ENCODE data around the gene CDON.
"Not testable (repeated sequence)": the region's sequence is repeated elsewhere in the genome, so short reads cannot be mapped to it uniquely, and the experiment has no call there.

CDON gene

GRCh38 chr11:125994509-125994908, 68.2 kb downstream of the CDON start:
- DNase-seq (ENCODE audit: low read depth) = no peak

DNA sequence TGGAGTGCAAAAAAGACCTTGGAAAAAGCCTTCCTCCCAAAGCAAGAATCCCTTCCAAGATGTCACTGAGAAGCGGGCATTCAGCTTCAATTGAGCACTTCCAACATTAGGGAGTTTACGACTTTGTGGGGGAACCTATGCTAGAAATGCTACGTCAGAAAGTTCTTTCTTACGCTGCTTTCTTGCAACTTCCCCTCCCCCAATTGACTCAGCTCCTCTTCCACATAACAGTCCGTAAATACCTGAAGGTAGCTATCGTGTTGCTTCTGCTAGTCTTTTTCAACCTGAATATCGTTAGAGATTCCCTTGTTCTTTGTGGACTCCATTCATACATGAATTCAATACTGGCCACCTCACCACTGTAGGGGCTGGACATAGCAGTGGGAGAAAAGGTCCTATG, 69.8 kb downstream of the CDON start:
- DNase-seq (ENCODE audit: low read depth) = no peak

DNA sequence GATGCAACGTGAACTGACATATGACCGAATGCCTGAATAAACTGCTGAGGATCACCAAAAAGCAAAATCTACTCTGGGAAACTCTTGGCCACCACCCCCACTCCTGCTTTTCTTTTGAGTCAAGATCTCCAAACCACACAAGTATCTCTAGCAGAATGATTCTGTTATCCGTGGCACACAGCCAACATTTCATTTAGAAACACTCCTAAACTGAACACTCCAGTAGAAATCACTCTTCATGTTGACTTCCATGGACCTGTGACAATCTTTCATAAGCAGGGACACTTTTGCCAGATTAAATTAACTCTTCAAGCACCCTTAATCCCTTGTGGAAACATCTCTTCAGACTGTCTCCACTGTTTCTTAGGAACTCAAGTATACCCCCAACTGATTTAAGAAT, 72.4 kb downstream of the CDON start:
- DNase-seq (ENCODE audit: low read depth) = no peak

- no peak for DNase-seq (ENCODE audit: low read depth)
Observed at GRCh38 chr11:125987066-125987641, 75.5 kb downstream of the CDON start.

DNA sequence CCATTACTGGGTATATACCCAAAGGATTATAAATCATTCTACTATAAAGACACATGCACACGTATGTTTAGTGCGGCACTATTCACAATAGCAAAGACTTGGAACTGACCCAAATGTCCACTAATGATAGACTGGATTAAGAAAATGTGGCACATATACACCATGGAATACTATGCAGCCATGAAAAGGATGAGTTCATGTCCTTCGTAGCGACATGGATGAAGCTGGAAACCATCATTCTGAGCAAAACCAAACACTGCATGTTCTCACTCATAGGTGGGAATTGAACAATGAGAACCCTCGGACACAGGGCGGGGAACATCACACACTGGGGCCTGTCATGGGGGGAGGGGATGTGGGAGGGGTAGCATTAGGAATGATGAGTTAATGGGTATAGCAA, 76.7 kb downstream of the CDON start:
- not testable (repeated sequence) for DNase-seq (ENCODE audit: low read depth)

DNA sequence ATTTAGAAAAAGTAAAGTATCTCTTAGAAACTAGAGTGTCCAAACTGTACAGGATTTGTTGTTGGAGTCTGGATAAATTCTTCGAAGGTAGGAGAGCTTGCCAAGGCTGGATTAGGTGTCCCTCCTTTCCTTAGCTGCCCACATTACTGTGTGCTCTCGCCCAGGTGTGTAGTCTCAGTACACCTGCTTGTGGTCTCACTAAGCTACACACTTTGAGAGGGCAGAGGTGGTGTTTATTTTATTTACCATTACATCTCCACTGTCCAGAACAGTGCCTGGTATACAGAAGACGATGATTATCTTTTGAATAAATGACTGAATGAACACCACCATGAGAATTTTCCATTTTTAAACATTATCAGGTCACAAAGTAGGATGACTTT, 80.3 kb downstream of the CDON start:
- DNase-seq (ENCODE audit: low read depth) = no peak

DNA sequence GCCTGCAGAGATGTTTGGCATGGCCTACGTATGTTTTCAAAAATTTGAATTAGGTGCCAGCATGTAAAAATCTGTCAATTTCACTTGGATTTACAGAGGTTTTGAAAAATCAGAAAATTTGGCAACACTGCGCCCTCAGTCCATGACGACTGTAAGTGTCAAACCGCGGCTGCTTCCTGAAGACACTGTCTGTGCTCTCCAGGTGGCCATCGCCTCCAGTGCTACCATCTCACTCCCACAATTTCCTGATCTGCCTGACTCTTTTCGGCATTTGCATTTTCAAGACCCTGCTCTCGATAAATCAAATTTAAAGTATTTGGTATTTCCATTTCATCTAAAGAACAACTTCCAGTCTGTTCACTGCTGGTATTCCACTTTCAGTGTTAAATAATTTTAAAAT, 82.2 kb downstream of the CDON start:
- no peak for DNase-seq (ENCODE audit: low read depth)

DNA sequence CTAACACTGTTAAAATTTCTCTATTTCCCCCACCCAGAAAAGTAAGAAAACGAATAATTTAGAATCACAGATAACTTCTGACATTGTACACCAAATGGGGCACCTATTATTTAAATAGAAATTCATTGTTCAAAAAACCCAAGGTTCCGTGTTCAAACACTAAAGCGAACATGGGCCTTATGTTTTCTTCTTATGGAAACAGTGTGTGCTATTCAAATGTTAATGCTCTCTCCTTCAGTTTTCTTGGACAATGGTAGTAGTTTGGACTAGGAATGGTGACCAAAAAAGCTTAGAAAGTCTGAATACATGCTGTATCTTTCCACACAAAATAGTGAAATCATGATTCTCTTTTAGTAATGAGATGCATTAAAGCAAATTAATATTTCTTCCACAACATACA, 83.2 kb downstream of the CDON start:
- DNase-seq (ENCODE audit: low read depth) = no peak

GRCh38 chr11:125978778-125979407, 83.8 kb downstream of the CDON start:
- DNase-seq (ENCODE audit: low read depth) = no peak

DNA sequence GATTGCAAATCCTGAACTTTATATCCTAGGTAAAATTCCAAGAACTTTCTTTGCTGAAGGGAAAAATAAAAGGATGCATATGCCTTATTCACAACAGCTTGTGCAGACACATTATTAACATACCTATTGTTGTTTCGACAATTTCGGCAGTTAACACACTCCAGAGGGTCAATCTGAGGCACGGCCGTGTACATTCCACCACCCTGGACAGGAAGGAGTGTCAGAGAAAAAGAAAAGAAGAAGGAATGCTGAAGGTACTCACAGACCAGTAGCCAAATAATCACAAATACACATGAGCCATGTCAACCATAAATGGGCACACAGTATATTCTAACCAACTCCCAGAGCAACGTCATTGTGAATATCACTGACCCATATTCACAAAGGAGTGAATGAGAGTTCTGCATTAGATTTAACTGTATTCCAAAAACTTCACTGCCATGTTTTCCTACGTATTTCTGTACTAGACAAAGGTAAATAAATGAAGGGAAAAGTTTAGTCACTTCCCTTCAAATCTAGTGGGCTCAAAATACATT, 84.4 kb downstream of the CDON start:
- no peak for DNase-seq (ENCODE audit: low read depth)

DNA sequence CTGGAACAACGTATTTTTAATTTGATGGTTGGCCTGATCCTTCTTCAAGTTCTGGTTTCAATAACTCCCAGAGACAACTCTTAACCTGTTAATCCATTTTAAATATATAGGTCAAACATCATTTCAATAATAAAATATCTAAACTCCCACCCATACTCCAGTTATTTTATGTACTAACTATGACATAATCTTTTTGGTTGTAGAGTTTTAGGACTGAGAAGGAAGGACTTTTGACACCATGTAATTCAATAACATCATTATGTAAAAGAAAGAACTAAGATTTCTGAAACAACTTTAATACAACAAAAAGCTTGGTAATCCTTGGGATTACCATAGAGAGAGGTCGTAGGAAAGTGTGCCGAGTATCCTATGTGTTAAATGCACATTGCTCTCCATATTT, 85.3 kb downstream of the CDON start:
- no peak for DNase-seq (ENCODE audit: low read depth)

DNA sequence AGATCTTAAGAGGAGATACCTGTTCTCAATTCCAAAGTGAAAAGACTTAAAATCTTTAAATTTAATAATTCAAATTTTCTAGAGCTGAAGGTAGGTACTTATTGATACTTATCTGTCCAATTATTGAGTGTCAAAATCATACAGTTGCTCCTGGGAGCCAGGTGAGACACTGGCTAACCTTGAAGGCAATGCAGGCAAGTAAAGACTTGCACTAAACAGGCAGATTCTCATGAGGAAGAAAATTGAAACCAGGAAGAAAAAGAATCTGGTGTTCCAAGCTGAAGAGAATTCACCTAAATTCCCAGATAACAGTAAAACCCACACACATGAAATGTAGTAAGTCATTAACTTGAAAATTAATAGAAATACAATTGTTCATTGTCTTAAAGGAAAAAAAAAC, 86.5 kb downstream of the CDON start:
- no peak for DNase-seq (ENCODE audit: low read depth)

DNA sequence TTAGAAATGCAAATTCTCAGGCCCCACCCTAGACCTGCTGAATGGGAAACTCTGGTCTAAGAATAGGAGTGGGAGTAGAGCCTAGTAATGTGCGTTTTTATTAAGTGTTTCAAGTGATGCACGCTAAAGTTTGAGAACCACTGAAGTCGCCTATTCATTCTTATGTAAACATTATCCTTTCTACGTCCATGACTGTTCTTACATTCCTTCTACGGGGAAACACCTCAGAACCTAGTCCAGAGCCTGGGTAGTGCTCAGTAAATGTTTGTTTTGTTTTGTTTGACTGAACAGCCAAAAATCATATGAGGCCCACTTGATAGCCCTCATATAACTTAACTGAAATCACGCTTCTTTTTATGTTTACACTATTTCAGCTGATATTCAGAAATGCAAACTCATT, 87.0 kb downstream of the CDON start:
- DNase-seq (ENCODE audit: low read depth) = no peak

- DNase-seq (ENCODE audit: low read depth) = no peak
Observed at GRCh38 chr11:125974284-125974683, 88.4 kb downstream of the CDON start.

DNA sequence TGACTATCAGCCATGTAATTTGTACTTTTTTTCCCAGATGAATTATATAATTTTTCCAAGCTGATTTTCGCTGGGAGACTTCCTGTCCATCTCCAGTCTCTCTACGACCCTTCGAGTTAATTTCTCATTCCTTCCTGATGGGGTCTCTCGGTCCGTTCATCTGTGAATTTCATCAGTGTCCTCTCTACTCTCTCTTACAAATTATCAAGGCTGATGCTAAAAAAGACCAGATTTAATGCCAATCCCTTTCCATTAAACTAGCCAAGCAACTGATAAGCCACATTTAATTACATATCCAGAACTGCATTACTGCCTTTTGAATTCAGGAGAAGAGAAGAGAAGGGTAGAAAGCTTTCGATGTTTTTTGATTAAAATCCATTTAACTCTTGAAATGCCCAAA, 91.0 kb downstream of the CDON start:
- DNase-seq (ENCODE audit: low read depth) = no peak

GRCh38 chr11:125968354-125968753, 94.3 kb downstream of the CDON start:
- DNase-seq (ENCODE audit: low read depth) = no peak

DNA sequence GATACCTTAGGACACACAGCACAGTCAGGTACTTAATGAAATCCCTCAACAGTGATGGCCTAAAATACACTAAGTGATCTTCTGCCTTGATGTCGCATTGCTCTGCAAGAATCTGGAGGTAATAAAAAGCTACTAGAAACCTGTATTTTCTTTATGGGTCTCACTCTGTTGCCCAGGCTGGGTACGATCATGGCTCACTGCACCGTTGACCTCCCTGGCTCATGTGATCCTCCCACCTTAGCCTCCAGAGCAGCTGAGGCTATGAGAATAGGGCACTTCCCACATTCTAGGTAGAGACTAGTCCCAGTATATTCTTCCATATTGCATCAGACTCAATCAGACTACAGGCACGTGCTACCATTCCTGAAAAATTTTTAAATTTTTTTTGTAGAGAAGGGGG, 95.2 kb downstream of the CDON start:
- DNase-seq (ENCODE audit: low read depth) = no peak

DNA sequence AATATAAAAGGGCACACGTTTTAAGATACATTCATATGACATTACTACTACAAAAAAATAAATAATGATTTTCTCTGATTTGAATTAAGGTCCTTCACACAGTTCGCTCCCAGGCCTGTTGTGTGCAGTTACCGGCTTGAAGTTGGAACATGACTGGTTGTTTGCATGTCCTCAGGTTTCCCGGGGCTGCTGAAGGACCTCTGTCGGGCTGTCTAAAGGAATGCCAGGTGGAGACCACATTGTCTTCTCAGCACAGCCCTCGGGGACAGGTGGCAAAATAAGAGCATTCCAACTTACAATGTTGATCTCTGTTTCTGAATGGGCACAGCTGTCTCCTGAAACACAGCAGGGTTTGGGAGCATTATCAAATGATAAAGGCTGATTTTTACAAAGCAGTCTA, 101.9 kb downstream of the CDON start:
- no peak for DNase-seq (ENCODE audit: low read depth)

DNA sequence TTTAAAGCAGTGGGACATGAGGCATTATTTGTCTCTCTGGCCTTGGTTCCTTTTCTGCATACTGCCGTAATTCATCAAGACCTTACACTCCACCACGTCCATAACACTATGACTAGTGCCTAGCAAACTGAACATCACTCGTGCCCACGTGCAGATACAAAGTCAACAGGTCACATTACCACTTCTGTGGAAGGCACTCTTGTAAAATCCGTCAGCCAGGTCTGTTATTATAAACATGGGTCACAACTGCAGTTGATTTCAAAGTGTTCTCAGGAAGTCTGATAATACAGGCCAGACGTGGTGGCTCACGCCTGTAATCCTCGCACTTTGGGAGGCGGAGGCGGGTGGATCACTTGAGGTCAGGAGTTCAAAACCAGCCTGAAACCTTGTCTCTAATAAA, 102.7 kb downstream of the CDON start:
- DNase-seq (ENCODE audit: low read depth) = no peak

DNA sequence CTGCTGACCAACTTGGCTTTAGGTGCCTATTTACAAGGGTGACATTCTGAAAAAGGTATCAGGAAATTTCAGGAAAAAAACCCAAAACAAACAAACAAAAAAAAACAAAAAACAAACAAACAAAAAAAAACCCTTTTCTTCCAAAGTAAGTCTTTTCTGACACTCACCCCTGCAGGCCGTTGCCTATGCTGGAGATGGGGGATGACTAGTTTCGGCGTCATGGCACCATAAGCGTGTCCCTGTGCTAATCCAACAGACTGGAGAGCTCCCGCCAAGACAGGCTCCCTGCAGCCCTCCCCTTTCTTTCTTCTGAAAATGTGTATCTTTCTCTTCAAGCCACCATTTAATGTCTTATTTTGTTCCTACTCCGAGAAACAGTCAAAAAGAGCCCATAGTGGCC, 103.2 kb downstream of the CDON start:
- DNase-seq (ENCODE audit: low read depth) = no peak

DNA sequence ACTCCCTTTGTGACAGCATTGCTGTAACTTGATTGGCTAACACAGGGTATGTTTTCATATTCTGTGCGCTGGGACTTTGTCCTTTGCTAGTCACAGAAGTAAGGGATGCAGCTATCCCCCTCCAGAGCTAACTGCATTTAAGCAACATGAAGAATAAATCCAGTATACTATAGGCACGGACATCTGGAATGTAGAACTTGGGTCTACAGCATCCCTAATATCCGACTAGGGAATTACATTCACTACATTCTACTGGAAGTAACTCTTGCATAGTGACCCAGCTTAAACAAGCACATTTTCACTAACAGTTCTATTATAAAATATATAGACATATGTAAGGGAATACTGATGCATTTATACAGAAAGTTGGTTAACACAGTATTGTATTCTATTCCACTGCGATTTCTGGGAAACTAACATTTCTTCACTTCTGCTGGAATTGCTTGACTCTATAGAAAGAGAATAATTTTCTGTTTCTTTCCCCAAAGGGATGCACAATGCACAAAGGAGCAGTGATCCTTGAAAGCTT, 103.7 kb downstream of the CDON start:
- DNase-seq (ENCODE audit: low read depth) = no peak

GRCh38 chr11:125957618-125958332, 104.9 kb downstream of the CDON start:
- DNase-seq (ENCODE audit: low read depth) = no peak

- no peak for DNase-seq (ENCODE audit: low read depth)
Observed at GRCh38 chr11:125956391-125957134, 106.1 kb downstream of the CDON start.

Data from stimulated activated CD8-positive, alpha-beta memory T cell treated with anti-CD3 and anti-CD28 coated beads, Interleukin-12 subunit alpha, Interleukin-12 subunit beta, amount 100 ng/mL, for 4 hours (primary cell).